Measurements from ENCODE around the gene RERE.

GRCh38 chr1:8864713-8865344, 47.4 kb upstream of the RERE start:
- TF ChIP-seq CTCF (IDR thresholded peaks at IDR 0.05; ENCODE audit: extremely low read depth in 1 of 2, insufficient read depth in 1 of 2, low read depth in 1 of 2, low read length in 2 of 2) (no peak), MAX (IDR thresholded peaks at IDR 0.05; ENCODE audit: insufficient read depth, insufficient read length) (no peak), MYC (IDR thresholded peaks at IDR 0.05; ENCODE audit: low read depth, low read length) (no peak), EZH2 (IDR thresholded peaks at IDR 0.05; ENCODE audit: borderline replicate concordance, low read depth, low read length, severe bottlenecking) (no peak)
